IMR-90 (cell line): Measurements from ENCODE around the gene CHMP4B. TPM values are rescaled to one million over a fixed set of nuclear protein-coding genes. Genes with fewer than 3 reads are reported as not detected.

ENCODE experiments used
- ATAC-seq: fragments of 200-7000 bp; cut with Tn5 transposase; 2 replicates; pipeline ENCODE4 v1.9.1; 2020; ENCODE audit warnings: low read depth, mild to moderate bottlenecking, moderate library complexity
- BruUV-seq: library from RNA; stranded (reverse); fragments of 400-500 nt; replicated peaks from 2 replicates; lab custom pipeline; 2021; lab: Mats Ljungman, UMichigan
- CTCF ChIA-PET: fragments of 300-600 bp; formaldehyde crosslinking; extraction: SDS; loops from one replicate; lab custom pipeline; 2021; ENCODE audit warnings: antibody characterized with exemption; lab: Yijun Ruan, JAX
- POLR2A ChIA-PET: fragments of 300-600 bp; sonication (Branson Sonifier 250); formaldehyde crosslinking; loops from one replicate; lab custom pipeline; 2022; ENCODE audit warnings: antibody characterized with exemption; ENCODE audit not compliant: unreplicated experiment; lab: Charles Lee
- DNase-seq: peaks from one replicate; pipeline ENCODE4 v3.0.0; 2013
- H2AFZ ChIP-seq: replicated peaks from 2 replicates; pipeline ENCODE3; 2013; ENCODE audit warnings: low read length, mild to moderate bottlenecking; ENCODE audit not compliant: poor library complexity
- H2AK5ac ChIP-seq: 2 replicates; pipeline ENCODE4 v1.6.1; 2013; ENCODE audit warnings: low read depth, low read length, inconsistent platforms
- H2AK9ac ChIP-seq: replicated peaks from 2 replicates; pipeline ENCODE3; 2013; ENCODE audit warnings: mild to moderate bottlenecking, low read depth, low read length, moderate library complexity; ENCODE audit not compliant: poor library complexity
- H2BK120ac ChIP-seq: 2 replicates; pipeline ENCODE4 v1.6.1; 2013; ENCODE audit warnings: low read depth, low read length, inconsistent platforms
- H2BK15ac ChIP-seq: 3 replicates; pipeline ENCODE4 v1.6.1; 2013; ENCODE audit warnings: low read depth, low read length, inconsistent platforms
- H2BK20ac ChIP-seq: 2 replicates; pipeline ENCODE4 v1.6.1; 2013; ENCODE audit warnings: low read depth, mild to moderate bottlenecking, inconsistent platforms, low read length, moderate library complexity
- H2BK5ac ChIP-seq: 2 replicates; pipeline ENCODE4 v1.6.1; 2013; ENCODE audit warnings: mild to moderate bottlenecking, low read depth, low read length, inconsistent platforms; ENCODE audit not compliant: poor library complexity, severe bottlenecking
- H3K14ac ChIP-seq: replicated peaks from 2 replicates; pipeline ENCODE4 v1.6.1; 2013; ENCODE audit warnings: low read depth, low read length, inconsistent platforms
- H3K18ac ChIP-seq: 2 replicates; pipeline ENCODE4 v1.6.1; 2013; ENCODE audit warnings: low read depth, low read length, control low read depth
- H3K23ac ChIP-seq: 2 replicates; pipeline ENCODE4 v1.6.1; 2013; ENCODE audit warnings: low read depth, low read length, inconsistent platforms
- H3K27ac ChIP-seq: 2 replicates; pipeline ENCODE4 v1.5.1; 2013; ENCODE audit warnings: mild to moderate bottlenecking, control low read depth, low read length; ENCODE audit not compliant: insufficient read depth
- H3K27me3 ChIP-seq: 2 replicates; pipeline ENCODE4 v1.6.1; 2013; ENCODE audit warnings: low read length; ENCODE audit not compliant: control insufficient read depth, insufficient read depth
- H3K36me3 ChIP-seq: 2 replicates; pipeline ENCODE4 v1.6.1; 2013; ENCODE audit warnings: low read length, mixed read lengths; ENCODE audit not compliant: control insufficient read depth, insufficient read depth
- H3K4ac ChIP-seq: 2 replicates; pipeline ENCODE4 v1.6.1; 2013; ENCODE audit warnings: low read depth, low read length, inconsistent platforms
- H3K4me1 ChIP-seq: 2 replicates; pipeline ENCODE4 v1.6.1; 2013; ENCODE audit warnings: low read length, mixed read lengths; ENCODE audit not compliant: control insufficient read depth, insufficient read depth
- H3K4me2 ChIP-seq: 2 replicates; pipeline ENCODE4 v1.6.1; 2013; ENCODE audit warnings: low read depth, mild to moderate bottlenecking, control low read depth, low read length, moderate library complexity
- H3K4me3 ChIP-seq: 2 replicates; pipeline ENCODE4 v1.5.1; 2013; ENCODE audit warnings: low read depth, mild to moderate bottlenecking, control low read depth, low read length, moderate library complexity; ENCODE audit not compliant: insufficient read depth
- H3K56ac ChIP-seq: 2 replicates; pipeline ENCODE4 v1.6.1; 2013; ENCODE audit warnings: low read length, inconsistent platforms; ENCODE audit not compliant: insufficient read depth; ENCODE audit errors: extremely low read depth
- H3K79me1 ChIP-seq, 2 experiments: 2 replicates each; pipeline ENCODE4 v1.6.1; 2013; ENCODE audit warnings: low read length in 2 of 2, inconsistent platforms in 1 of 2, low read depth in 1 of 2
- H3K9ac ChIP-seq: 2 replicates; pipeline ENCODE4 v1.6.1; 2013; ENCODE audit warnings: low read depth, low read length, control low read depth
- H3K9me1 ChIP-seq: 2 replicates; pipeline ENCODE4 v1.6.1; 2013; ENCODE audit warnings: low read length, inconsistent platforms; ENCODE audit not compliant: insufficient read depth
- H3K9me3 ChIP-seq: 2 replicates; pipeline ENCODE4 v1.6.1; 2013; ENCODE audit warnings: low read length; ENCODE audit not compliant: control insufficient read depth, insufficient read depth
- H4K20me1 ChIP-seq: 2 replicates; pipeline ENCODE4 v1.6.1; 2013; ENCODE audit warnings: low read length, inconsistent platforms; ENCODE audit not compliant: insufficient read depth
- H4K5ac ChIP-seq: 2 replicates; pipeline ENCODE4 v1.6.1; 2013; ENCODE audit warnings: mild to moderate bottlenecking, low read depth, low read length, control low read depth
- H4K8ac ChIP-seq, 2 experiments: 2 replicates each; pipeline ENCODE4 v1.6.1; 2013; ENCODE audit warnings: low read depth in 2 of 2, low read length in 2 of 2, control low read depth in 1 of 2, inconsistent platforms in 1 of 2
- H4K91ac ChIP-seq: 2 replicates; pipeline ENCODE4 v1.6.1; 2013; ENCODE audit warnings: low read depth, low read length, inconsistent platforms; ENCODE audit not compliant: insufficient read depth
- CEBPB ChIP-seq: IDR thresholded peaks from 2 replicates; pipeline ENCODE4 v1.6.1; 2012; ENCODE audit warnings: low read depth, low read length, improper control_type of control experiment
- CHD1 ChIP-seq: IDR thresholded peaks from 2 replicates; pipeline ENCODE4 v1.6.1; 2012; ENCODE audit warnings: low read depth, low read length, improper control_type of control experiment
- WGBS, 2 experiments: methylation state at CpG; one replicate each; pipeline versions ENCODE4 v1.1.5 to v1.1.7; 2013; ENCODE audit warnings: missing lambda C conversion rate in 2 of 2; ENCODE audit not compliant: insufficient read length in 1 of 2; ENCODE audit errors: extremely low coverage in 2 of 2; 5-methylcytosine and 5-hydroxymethylcytosine counted together
- dilution Hi-C: fragments of 300-500 bp; cut with HindIII; formaldehyde crosslinking; loops from one replicate; pipeline ENCODE4 v1.14.3; 2018; ENCODE audit warnings: low sequenced_read_pairs; ENCODE audit not compliant: unreplicated experiment
- in situ Hi-C: fragments of 300-500 bp; cut with MboI; formaldehyde crosslinking; loops from 3 replicates; pipeline ENCODE4 v1.14.3; 2019; ENCODE audit warnings: low sequenced_read_pairs, inconsistent platforms, mixed read lengths
- intact Hi-C: fragments of 100-400 bp; cut with micrococcal nuclease; formaldehyde crosslinking; loops from 2 replicates; pipeline ENCODE4 v1.10.0; 2022
- polyA plus RNA-seq, 3 experiments: library from polyadenylated mRNA; depleted of rRNA; stranded (reverse); fragments of >200 nt; gene quantifications; 2 replicates each; pipeline ENCODE4 v1.2.3, GENCODE V29; 2012; ENCODE audit warnings: low replicate concordance in 1 of 3
- total RNA-seq: library from RNA; depleted of rRNA; stranded (reverse); fragments of >200 nt; gene quantifications from 2 replicates; pipeline ENCODE4 v1.2.3, GENCODE V29; 2012

CHMP4B gene
- total and polyA plus RNA-seq, 2 of the 4 experiments (the other 2 are of a cell fraction): 30.3 to 94.8 TPM

GRCh38 chr20:33811776-33812151, 616 bp downstream of the CHMP4B start:
- peak overlapping the region; percentile 99 for H3K9ac ChIP-seq
- DNase-seq: no peak
- peak overlapping the region; percentile 89 for H3K18ac ChIP-seq
- peak overlapping the region; percentile 90 for H3K4me3 ChIP-seq
- ChIA-PET POLR2A (no interaction called here), CTCF (interaction anchor here (1.3 kb wide), 1 partner anchor 20 kb away, joined by 7 read pairs; no protein-coding TSS in a partner anchor)
- peak overlapping the region; percentile 88 for H3K23ac ChIP-seq
- H3K56ac ChIP-seq: peak overlapping the region; percentile 57
- peak overlapping the region; percentile 93 for H3K4ac ChIP-seq
- peak overlapping the region; percentile 53 for H2BK5ac ChIP-seq
- H3K27ac ChIP-seq: peak overlapping the region; percentile 98
- WGBS, 2 experiments: 0% methylated on average over 11 of the region's 12 CpGs; no CpG with 5 or more reads in 1 of the 2 experiments
- TF ChIP-seq CEBPB: no peak
- 0 out of 2 replicates have a peak, but pooled peaks have one; percentile 23 for TF ChIP-seq CHD1
- H3K4me2 ChIP-seq: peak overlapping the region; percentile 98
- H2BK15ac ChIP-seq: peak overlapping the region; percentile 72; the same call in 2 of the 3 replicates
- peaks cover 3% of the 10 kb centered on the region for H3K36me3 ChIP-seq
- dilution Hi-C loops: no loop called here
- peak overlapping the region; percentile 92 for H3K14ac ChIP-seq
- H3K4me1 ChIP-seq: peaks cover 7% of the 10 kb centered on the region
- no peak; the same call in 1 of the 2 replicates for ATAC-seq
- H3K9me1 ChIP-seq: peaks cover 26% of the 10 kb centered on the region
- H4K20me1 ChIP-seq: peaks cover 49% of the 10 kb centered on the region
- H4K8ac ChIP-seq: peak overlapping the region; percentile 53 to 89
- peak overlapping the region; percentile 95 for H4K5ac ChIP-seq
- in situ Hi-C loops: no loop called here
- intact Hi-C loops: loop anchor here (5.0 to 10.0 kb wide), 2 partner anchors 79 to 147 kb away; partner anchors contain the start of genes ACTL10, C20orf144 and ZNF341
- peak overlapping the region; percentile 89 for H4K91ac ChIP-seq
- H2BK120ac ChIP-seq: peak overlapping the region; percentile 78
- H2AK9ac ChIP-seq: peak overlapping the region; percentile 95
- peak overlapping the region; percentile 84 for H2AFZ ChIP-seq
- H3K27me3 ChIP-seq: no peaks in the 10 kb centered on the region
- peaks cover 16 to 49% of the 10 kb centered on the region in 2 experiments for H3K79me1 ChIP-seq
- H2AK5ac ChIP-seq: peak overlapping the region; percentile 78
- H3K9me3 ChIP-seq: no peaks in the 10 kb centered on the region
- BruUV-seq: no TSS peak
- H2BK20ac ChIP-seq: 0 out of 2 replicates have a peak overlapping the region, but pooled peaks have one; percentile 8
